Measurements from ENCODE around the gene ZBTB7C. TPM values are rescaled to one million over a fixed set of nuclear protein-coding genes. Genes with fewer than 3 reads are reported as not detected.

ZBTB7C gene
- polyA plus RNA-seq, 1 experiment, result not detected

DNA sequence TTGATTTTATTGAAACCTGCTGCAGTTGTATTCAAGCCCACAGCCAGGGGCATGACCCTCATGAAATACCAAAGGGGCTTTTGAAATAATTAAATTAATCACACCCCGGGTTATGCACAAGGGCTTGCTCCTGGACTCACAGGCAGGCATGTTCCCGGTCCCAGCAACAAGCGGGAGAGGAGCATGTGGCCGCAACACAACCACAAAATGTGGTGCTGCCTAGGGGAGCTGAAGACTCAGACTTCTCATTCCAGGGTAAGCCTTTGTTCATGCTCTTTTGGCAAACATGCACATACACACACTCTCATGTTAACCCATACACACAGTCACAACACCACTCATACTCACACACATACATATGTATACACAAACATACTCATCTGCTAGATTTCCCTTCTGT lies 245.1 kb downstream of the ZBTB7C start:
- DNase-seq (ENCODE audit: low read depth), result no peak
- Histone ChIP-seq H3K36me3 (ENCODE audit: control insufficient read depth, insufficient read depth, low read length) (no peaks in the 10 kb centered on the region), H3K4me3 (ENCODE audit: low read depth, low read length) (no peak overlapping the region), H3K27me3 (ENCODE audit: control insufficient read depth, insufficient read depth, low read length) (peaks cover 11% of the 10 kb centered on the region)
- POLR2A ChIA-PET, result no interaction called here
- TF ChIP-seq, protein P1, sequence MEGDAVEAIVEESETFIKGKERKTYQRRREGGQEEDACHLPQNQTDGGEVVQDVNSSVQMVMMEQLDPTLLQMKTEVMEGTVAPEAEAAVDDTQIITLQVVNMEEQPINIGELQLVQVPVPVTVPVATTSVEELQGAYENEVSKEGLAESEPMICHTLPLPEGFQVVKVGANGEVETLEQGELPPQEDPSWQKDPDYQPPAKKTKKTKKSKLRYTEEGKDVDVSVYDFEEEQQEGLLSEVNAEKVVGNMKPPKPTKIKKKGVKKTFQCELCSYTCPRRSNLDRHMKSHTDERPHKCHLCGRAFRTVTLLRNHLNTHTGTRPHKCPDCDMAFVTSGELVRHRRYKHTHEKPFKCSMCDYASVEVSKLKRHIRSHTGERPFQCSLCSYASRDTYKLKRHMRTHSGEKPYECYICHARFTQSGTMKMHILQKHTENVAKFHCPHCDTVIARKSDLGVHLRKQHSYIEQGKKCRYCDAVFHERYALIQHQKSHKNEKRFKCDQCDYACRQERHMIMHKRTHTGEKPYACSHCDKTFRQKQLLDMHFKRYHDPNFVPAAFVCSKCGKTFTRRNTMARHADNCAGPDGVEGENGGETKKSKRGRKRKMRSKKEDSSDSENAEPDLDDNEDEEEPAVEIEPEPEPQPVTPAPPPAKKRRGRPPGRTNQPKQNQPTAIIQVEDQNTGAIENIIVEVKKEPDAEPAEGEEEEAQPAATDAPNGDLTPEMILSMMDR (IDR thresholded peaks at IDR 0.05; ENCODE audit: insufficient read depth, low read depth, low read length), result no peak
- CTCF ChIA-PET, result no interaction called here

DNA sequence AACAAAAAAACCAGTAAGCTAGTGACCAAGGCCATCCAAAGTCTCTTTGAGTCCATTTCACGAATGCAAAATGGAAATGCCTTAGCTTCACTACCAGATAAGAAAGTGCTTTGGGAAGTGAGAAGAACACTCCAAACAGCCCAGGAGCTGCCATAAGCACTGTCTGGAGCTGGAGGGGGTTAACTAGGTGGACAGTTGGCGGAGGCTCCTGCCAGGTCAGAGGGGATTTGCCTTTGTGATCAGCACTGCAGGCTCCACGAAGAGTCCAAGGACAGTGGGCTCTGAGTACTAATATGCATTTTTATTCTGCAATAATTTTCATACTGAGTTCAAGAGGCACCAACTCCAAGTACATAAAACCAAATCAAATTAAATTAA lies 245.5 kb downstream of the ZBTB7C start:
- TF ChIP-seq, protein P1 (IDR thresholded peaks at IDR 0.05; ENCODE audit: insufficient read depth, low read depth, low read length), result no peak
- Histone ChIP-seq H3K27me3 (ENCODE audit: control insufficient read depth, insufficient read depth, low read length) (peaks cover 11% of the 10 kb centered on the region), H3K4me3 (ENCODE audit: low read depth, low read length) (no peak overlapping the region), H3K36me3 (ENCODE audit: control insufficient read depth, insufficient read depth, low read length) (no peaks in the 10 kb centered on the region)
- DNase-seq (ENCODE audit: low read depth), result no peak
- CTCF ChIA-PET, result no interaction called here
- POLR2A ChIA-PET, result no interaction called here

DNA sequence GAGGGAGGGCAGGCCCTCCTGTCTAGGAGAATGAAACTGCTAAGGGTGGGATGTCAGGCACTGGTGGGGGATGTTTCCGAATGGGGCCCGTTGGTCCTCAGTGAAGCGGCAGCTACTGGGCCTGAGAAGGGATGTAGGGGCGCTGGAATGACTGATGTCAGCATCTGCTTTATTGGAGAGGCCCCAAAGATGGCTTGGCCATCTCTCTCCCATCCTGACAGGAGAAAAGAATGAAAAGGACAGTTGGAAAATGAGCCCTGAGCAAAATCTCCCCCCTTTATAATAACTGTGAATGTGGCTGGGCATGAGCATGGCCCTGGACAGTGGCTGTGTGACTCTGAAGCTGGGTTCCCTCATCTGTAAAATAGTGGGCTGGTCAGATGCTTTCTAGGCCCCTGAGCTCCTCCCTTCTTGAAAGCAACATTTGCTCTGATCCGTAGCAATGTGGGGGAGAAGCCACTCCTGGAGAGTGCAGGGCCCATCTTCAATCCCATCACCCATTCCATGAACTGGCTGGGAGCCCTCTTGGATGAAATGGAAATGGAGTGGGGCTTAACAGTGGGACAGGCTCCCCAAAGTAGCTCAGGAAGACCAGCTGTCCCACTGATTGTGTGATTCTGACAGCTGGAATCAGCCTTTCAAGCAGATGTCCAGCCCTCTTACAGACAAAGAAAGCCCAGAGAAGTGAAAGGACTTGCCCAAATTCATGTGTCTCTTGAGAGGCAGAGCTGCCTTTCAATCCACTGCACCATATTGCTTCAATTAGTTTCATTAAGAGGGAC lies 246.0 kb downstream of the ZBTB7C start:
- Histone ChIP-seq H3K27me3 (ENCODE audit: control insufficient read depth, insufficient read depth, low read length) (peaks cover 9% of the 10 kb centered on the region), H3K36me3 (ENCODE audit: control insufficient read depth, insufficient read depth, low read length) (no peaks in the 10 kb centered on the region), H3K4me3 (ENCODE audit: low read depth, low read length) (no peak overlapping the region)
- POLR2A ChIA-PET, result no interaction called here
- CTCF ChIA-PET, result interaction anchor here (1.5 kb wide), 1 partner anchor 8 kb away, joined by 8 read pairs; no protein-coding TSS in a partner anchor
- TF ChIP-seq, protein P1 (IDR thresholded peaks at IDR 0.05; ENCODE audit: insufficient read depth, low read depth, low read length), result no peak
- DNase-seq (ENCODE audit: low read depth), result no peak

DNA sequence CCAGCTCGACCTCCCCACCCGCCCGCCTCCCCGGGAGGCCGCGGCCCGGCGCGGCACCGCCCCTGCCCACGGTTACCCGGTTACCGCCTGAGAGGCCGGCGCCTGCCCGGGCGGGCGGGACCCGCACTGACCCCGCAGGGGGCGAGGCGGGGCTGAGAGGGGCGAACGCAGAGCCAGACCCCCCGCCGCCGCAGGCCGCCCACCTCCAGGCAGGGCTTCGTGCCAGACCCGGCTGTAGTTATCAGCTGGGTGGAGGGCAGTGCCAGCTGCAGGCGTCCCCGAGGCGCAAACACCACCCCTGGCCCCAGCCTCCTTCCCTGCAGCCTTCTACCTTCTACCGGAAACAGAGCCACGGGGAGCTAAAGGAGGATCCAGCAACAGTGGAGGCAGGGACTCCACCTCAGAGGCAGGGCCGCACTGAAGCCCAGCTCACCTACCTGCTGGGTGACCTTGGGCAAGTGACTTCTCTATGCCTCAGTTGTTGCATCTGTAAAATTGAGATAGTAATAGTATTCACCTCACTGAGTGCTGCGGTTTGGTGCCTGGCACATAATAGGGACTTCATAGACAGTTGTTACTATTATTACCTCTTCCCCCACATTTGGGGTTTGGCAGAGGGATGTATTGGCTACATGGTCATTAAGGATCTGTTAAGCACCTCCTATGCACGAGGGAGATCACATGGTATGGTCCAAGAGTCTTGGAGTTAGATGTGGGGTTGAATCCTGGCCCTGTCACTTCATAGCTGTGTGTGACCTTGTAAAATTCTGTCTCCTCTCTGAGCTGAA lies 247.1 kb downstream of the ZBTB7C start:
- TF ChIP-seq, protein P1 (IDR thresholded peaks at IDR 0.05; ENCODE audit: insufficient read depth, low read depth, low read length), result no peak
- ChIA-PET CTCF (interaction anchor here (1.5 kb wide), 1 partner anchor 9 kb away, joined by 8 read pairs; no protein-coding TSS in a partner anchor), POLR2A (interaction anchor here (0.6 to 0.7 kb wide), 2 partner anchors 8 to 28 kb away, joined by 4 read pairs; no protein-coding TSS in a partner anchor)
- no peaks in the 10 kb centered on the region for H3K36me3 ChIP-seq (ENCODE audit: control insufficient read depth, insufficient read depth, low read length)
- DNase-seq (ENCODE audit: low read depth), result no peak
- peaks cover 7% of the 10 kb centered on the region for H3K27me3 ChIP-seq (ENCODE audit: control insufficient read depth, insufficient read depth, low read length)
- peak overlapping the region; percentile 55 for H3K4me3 ChIP-seq (ENCODE audit: low read depth, low read length)
